Psoas muscle (tissue), 8 donors: ENCODE measurements around the gene PLK3. TPM values are rescaled to one million over a fixed set of nuclear protein-coding genes. Genes with fewer than 3 reads are reported as not detected.

Experiments
- ATAC-seq, 4 donors: fragments of 200-7000 bp; cut with Tn5 transposase; one replicate each; pipeline ENCODE4 v1.9.1; 2020; ENCODE audit warnings: moderate library complexity in 3 of 4, mild to moderate bottlenecking in 2 of 4
- DNase-seq, 2 donors: peaks; one replicate each; pipeline ENCODE4 v3.0.0-alpha.2; 2020
- H3K27ac ChIP-seq: fragments of 200-600 bp; one replicate; pipeline ENCODE4 v1.8.0; 2022
- H3K27me3 ChIP-seq, 3 donors: fragments of 200-600 bp in 1 of 3; one replicate each; pipeline versions ENCODE4 v1.6.1 to v1.8.0; 2013 to 2022; ENCODE audit warnings: low read length in 2 of 3, mild to moderate bottlenecking in 2 of 3, moderate library complexity in 1 of 3; ENCODE audit not compliant: insufficient read depth in 3 of 3
- H3K36me3 ChIP-seq, 2 donors: fragments of 200-600 bp in 1 of 2; one replicate each; pipeline versions ENCODE4 v1.6.1 to v1.8.0; 2013 to 2022; ENCODE audit warnings: low read depth in 1 of 2, mild to moderate bottlenecking in 1 of 2, moderate library complexity in 1 of 2; ENCODE audit not compliant: insufficient read depth in 1 of 2
- H3K4me1 ChIP-seq: fragments of 200-600 bp; one replicate; pipeline ENCODE4 v1.8.0; 2022
- H3K4me3 ChIP-seq: fragments of 200-600 bp; one replicate; pipeline ENCODE4 v1.8.0; 2022; ENCODE audit warnings: mild to moderate bottlenecking
- H3K9me3 ChIP-seq: fragments of 200-600 bp; one replicate; pipeline ENCODE4 v1.8.0; 2022
- CTCF ChIP-seq: fragments of 200-600 bp; IDR thresholded peaks from one replicate; pipeline ENCODE4 v1.8.0; 2022; ENCODE audit warnings: antibody characterized with exemption
- WGBS, 3 donors: extraction: QIAGEN DNeasy Blood & Tissue Kit; methylation state at CpG; one replicate each; pipeline versions ENCODE4 v1.1.6 to v1.1.7; 2013; 5-methylcytosine and 5-hydroxymethylcytosine counted together
- intact Hi-C, 2 donors: fragments of 100-400 bp; cut with DNase I; formaldehyde crosslinking; loops; one replicate each; pipeline versions ENCODE4 v1.11.0 to v1.14.2; 2022
- polyA plus RNA-seq, 3 donors: library from polyadenylated mRNA; stranded (reverse); fragments of 200-250 nt; gene quantifications; one replicate each; pipeline ENCODE4 v1.2.3, GENCODE V29; 2013
- total RNA-seq, 4 donors: library from RNA; stranded (reverse); fragmentation: NEBNext Ultra II Directional in 2 of 4; extraction: Animal tissue kit (Norgen Biotek cat#: 25700) in 2 of 4; gene quantifications; one replicate each; pipeline versions ENCODE4 v1.2.1 to v1.2.4, GENCODE V29; 2021 to 2023
- donor health status: healthy with polysubstance abuse.
- donor health status: DM: no; HTN: no; CAD: no; lungs with moderate emphysema.
- donor health status: Bipolar disorder and iron deficiency.
- donor health status: healthy.
- donor health status: DM: yes; HTN: yes; CAD: no.
- donor health status: DM: no; HTN: no; CAD: no.
- donor health status: DM: no; HTN: no; CAD: no.
- donor health status: DM: yes; HTN: yes; CAD: no.

Gene PLK3
- total and polyA plus RNA-seq, 7 donors: 3.0 to 8.3 (median 4.6) TPM

- no peaks in the 10 kb centered on the region for H3K9me3 ChIP-seq
- peaks cover 10% of the 10 kb centered on the region for H3K4me1 ChIP-seq
- intact Hi-C loops: loop anchor here in 1 of 2 donors (2.0 kb wide), 1 partner anchor 43 kb away; no protein-coding TSS in a partner anchor
- peak within 1 kb of the TSS; percentile 98 for H3K4me3 ChIP-seq
- 0 to 1% (median 0%) methylated on average over 65 of the region's 65 CpGs for WGBS, 3 donors
- no peak for TF ChIP-seq CTCF
- H3K27ac ChIP-seq: peak within 1 kb of the TSS; percentile 98
- H3K36me3 ChIP-seq: peaks cover 9 to 41% of the 10 kb centered on the region in 2 donors
- peak; percentile 89 to 91 (median 90) for ATAC-seq
- peak; percentile 92 to 95 for DNase-seq
- no peaks in the 10 kb centered on the region for H3K27me3 ChIP-seq
Measured at GRCh38 chr1:44775078-44775929, 24.9 kb upstream of the PLK3 start, which contains the start of gene RPS8. RPS8 (plus strand) TSS chr1:44775540; CDS start chr1:44775597, 57 bp downstream.

- intact Hi-C loops: loop anchor here in 1 of 2 donors (2.0 kb wide), 1 partner anchor 43 kb away; no protein-coding TSS in a partner anchor
- 9 to 11% (median 11%) methylated on average over 31 to 36 of the region's 36 CpGs for WGBS, 3 donors
- peak overlapping the region; percentile 98 for H3K4me3 ChIP-seq
- ATAC-seq (peak; percentile 13 to 40 (median 18)), DNase-seq (no peak)
- peaks cover 9 to 49% of the 10 kb centered on the region in 2 donors for H3K36me3 ChIP-seq
- H3K27ac ChIP-seq: peak overlapping the region; percentile 98
- H3K9me3 ChIP-seq: no peaks in the 10 kb centered on the region
- H3K4me1 ChIP-seq: peaks cover 10% of the 10 kb centered on the region
- TF ChIP-seq CTCF: no peak
- no peaks in the 10 kb centered on the region for H3K27me3 ChIP-seq
Measured at GRCh38 chr1:44775930-44776729, 24.0 kb upstream of the PLK3 start.

- WGBS, 3 donors: 57 to 62% (median 61%) methylated on average over 12 of the region's 12 CpGs
- DNase-seq (no peak), ATAC-seq (no peak)
- intact Hi-C loops: no loop called here
- H3K4me1 ChIP-seq: peaks cover 10% of the 10 kb centered on the region
- no peaks in the 10 kb centered on the region for H3K9me3 ChIP-seq
- no peak for TF ChIP-seq CTCF
- H3K36me3 ChIP-seq: peaks cover 9 to 55% of the 10 kb centered on the region in 2 donors
- H3K4me3 ChIP-seq: peak overlapping the region; percentile 98
- peak overlapping the region; percentile 98 for H3K27ac ChIP-seq
- H3K27me3 ChIP-seq: no peaks in the 10 kb centered on the region
Measured at GRCh38 chr1:44776730-44777068, 23.5 kb upstream of the PLK3 start.

- no peak for TF ChIP-seq CTCF
- DNase-seq (no peak), ATAC-seq (no peak)
- intact Hi-C loops: no loop called here
- peak overlapping the region; percentile 98 for H3K27ac ChIP-seq
- H3K9me3 ChIP-seq: no peaks in the 10 kb centered on the region
- peaks cover 9 to 55% of the 10 kb centered on the region in 2 donors for H3K36me3 ChIP-seq
- H3K27me3 ChIP-seq: no peaks in the 10 kb centered on the region
- H3K4me1 ChIP-seq: peaks cover 10% of the 10 kb centered on the region
- H3K4me3 ChIP-seq: peak overlapping the region; percentile 98
- 74 to 88% (median 78%) methylated on average over 14 of the region's 14 CpGs for WGBS, 3 donors
Measured at GRCh38 chr1:44777547-44777946, 22.6 kb upstream of the PLK3 start.
